DND-41 (cell line): ENCODE data around the gene RGS7.
A peak's percentile ranks its signal among the peaks of the same experiment; 100 is the strongest.

Experiments used
- ATAC-seq: fragments of 200-7000 bp; cut with Tn5 transposase; 3 replicates; pipeline ENCODE4 v1.9.1; 2021; ENCODE audit warnings: low read depth; ENCODE audit not compliant: insufficient read depth
- DNase-seq: peaks from one replicate; pipeline ENCODE4 v3.0.0-alpha.2; 2020
- H2AFZ ChIP-seq: 2 replicates; pipeline ENCODE4 v1.6.0; 2012; ENCODE audit warnings: low read depth, low read length
- H3K27ac ChIP-seq: 2 replicates; pipeline ENCODE4 v1.5.1; 2012; ENCODE audit warnings: low read length, inconsistent platforms
- H3K27me3 ChIP-seq: fragments of 200-600 bp; sonication (generic); 2 replicates; pipeline ENCODE4 v1.6.0; 2012; ENCODE audit warnings: low read length, mild to moderate bottlenecking, inconsistent platforms; ENCODE audit not compliant: insufficient read depth, poor library complexity
- H3K36me3 ChIP-seq: 2 replicates; pipeline ENCODE4 v1.5.1; 2012; ENCODE audit warnings: low read length, inconsistent platforms; ENCODE audit not compliant: insufficient read depth
- H3K4me1 ChIP-seq: 2 replicates; pipeline ENCODE4 v1.5.1; 2012; ENCODE audit warnings: mild to moderate bottlenecking, low read length; ENCODE audit not compliant: insufficient read depth
- H3K4me2 ChIP-seq: 2 replicates; pipeline ENCODE4 v1.6.0; 2012; ENCODE audit warnings: mild to moderate bottlenecking, moderate library complexity, low read length, inconsistent platforms; ENCODE audit not compliant: insufficient read depth
- H3K4me3 ChIP-seq, 2 experiments: fragments of 200-600 bp in 1 of 2; shearing (Covaris generic) in 1 of 2; 2 replicates each; pipeline ENCODE4 v1.5.1; 2012 to 2016; ENCODE audit warnings: inconsistent platforms in 2 of 2, low read length in 2 of 2, mild to moderate bottlenecking in 2 of 2, low read depth in 1 of 2, moderate library complexity in 1 of 2
- H3K79me2 ChIP-seq: 2 replicates; pipeline ENCODE4 v1.6.0; 2012; ENCODE audit warnings: low read length, inconsistent platforms; ENCODE audit not compliant: insufficient read depth
- H3K9ac ChIP-seq: 2 replicates; pipeline ENCODE4 v1.6.0; 2012; ENCODE audit warnings: low read depth, mild to moderate bottlenecking, inconsistent platforms, low read length, moderate library complexity
- H3K9me3 ChIP-seq: 2 replicates; pipeline ENCODE4 v1.5.1; 2012; ENCODE audit warnings: low read length, moderate library complexity, mild to moderate bottlenecking, inconsistent platforms; ENCODE audit not compliant: insufficient read depth, severe bottlenecking
- H4K20me1 ChIP-seq: 2 replicates; pipeline ENCODE4 v1.6.0; 2012; ENCODE audit warnings: low read length; ENCODE audit not compliant: insufficient read depth
- CTCF ChIP-seq: IDR thresholded peaks from 2 replicates; pipeline ENCODE4 v1.5.1; 2012; ENCODE audit warnings: borderline replicate concordance, low read length, moderate library complexity, mild to moderate bottlenecking; ENCODE audit not compliant: poor library complexity, severe bottlenecking; ENCODE audit errors: extremely low read depth
- EZH2 ChIP-seq: IDR thresholded peaks from 3 replicates; pipeline ENCODE4 v1.6.1; 2012; ENCODE audit warnings: borderline replicate concordance, low read depth, mild to moderate bottlenecking, moderate library complexity, low read length, inconsistent platforms; ENCODE audit not compliant: severe bottlenecking

The RGS7 gene

DNA sequence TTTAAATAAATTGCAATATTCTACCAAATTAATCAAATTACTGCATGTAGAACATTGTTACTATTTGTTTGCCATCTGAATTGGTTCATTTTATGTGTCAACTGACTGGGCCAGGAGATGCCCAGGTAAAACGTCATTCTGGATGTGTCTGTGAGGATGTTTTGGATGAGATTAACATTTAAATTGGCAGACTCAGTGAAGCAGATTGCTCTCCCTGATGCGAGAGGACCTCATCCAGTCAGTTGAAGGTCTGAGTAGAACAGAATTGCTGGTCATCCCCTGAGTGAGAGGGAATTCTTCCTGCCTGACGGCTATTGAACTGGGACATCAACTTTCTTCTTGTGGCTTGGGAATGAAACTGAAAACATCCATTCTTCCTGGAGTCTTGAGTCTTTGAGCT is 623.0 kb downstream of the RGS7 start:
- Histone ChIP-seq H3K79me2 (no peaks in the 10 kb centered on the region), H3K9ac (no peak overlapping the region), H4K20me1 (no peaks in the 10 kb centered on the region), H3K4me1 (no peaks in the 10 kb centered on the region), H3K4me2 (no peak overlapping the region), H3K27me3 (no peaks in the 10 kb centered on the region), H2AFZ (no peak overlapping the region), H3K27ac (no peak overlapping the region), H3K9me3 (no peaks in the 10 kb centered on the region), H3K4me3 (no peak overlapping the region), H3K36me3 (no peaks in the 10 kb centered on the region)
- TF ChIP-seq EZH2 (no peak), CTCF (no peak)
- no peak for DNase-seq
- no peak for ATAC-seq

GRCh38 chr1:240732390-240732789 is 624.6 kb downstream of the RGS7 start:
- Histone ChIP-seq H3K9ac (no peak overlapping the region), H3K79me2 (no peaks in the 10 kb centered on the region), H3K4me2 (no peak overlapping the region), H3K4me3 (no peak overlapping the region), H3K27ac (no peak overlapping the region), H4K20me1 (no peaks in the 10 kb centered on the region), H3K27me3 (no peaks in the 10 kb centered on the region), H3K9me3 (no peaks in the 10 kb centered on the region), H3K4me1 (no peaks in the 10 kb centered on the region), H3K36me3 (no peaks in the 10 kb centered on the region), H2AFZ (no peak overlapping the region)
- ATAC-seq (peak; percentile 88), DNase-seq (no peak)
- TF ChIP-seq CTCF (peak; percentile 77), EZH2 (no peak)
